Hypothalamus (tissue), 51 donors: ENCODE measurements around the gene SGCA.
A peak's percentile ranks its signal among the peaks of the same experiment; 100 is the strongest.

Experiments used
- DNase-seq, 51 donors: peaks; one replicate each; lab custom pipeline; 2025; lab: John Stamatoyannopoulos, UW

SGCA gene

GRCh38 chr17:50191359-50192143, 25.7 kb downstream of the SGCA start:
- no peak for DNase-seq

GRCh38 chr17:50192144-50192617, 26.4 kb downstream of the SGCA start:
- DNase-seq = no peak

- DNase-seq = no peak
Observed at GRCh38 chr17:50192618-50193291, 26.9 kb downstream of the SGCA start.

GRCh38 chr17:50194140-50194933, 28.5 kb downstream of the SGCA start:
- DNase-seq = no peak

- DNase-seq = no peak
Observed at GRCh38 chr17:50194934-50195865, 29.4 kb downstream of the SGCA start.

GRCh38 chr17:50196036-50196435, 30.2 kb downstream of the SGCA start:
- DNase-seq = no peak

- DNase-seq = no peak
Observed at GRCh38 chr17:50196826-50197225, 31.0 kb downstream of the SGCA start.

GRCh38 chr17:50198026-50198669, 32.3 kb downstream of the SGCA start:
- peak in 26 of 51 donors; percentile 6 to 58 (median 22) for DNase-seq

- no peak for DNase-seq
Observed at GRCh38 chr17:50199211-50199802, 33.5 kb downstream of the SGCA start.

GRCh38 chr17:50199803-50200456, 34.1 kb downstream of the SGCA start:
- DNase-seq = peak in 24 of 51 donors; percentile 15 to 78 (median 47)

GRCh38 chr17:50200457-50201275, 34.9 kb downstream of the SGCA start:
- peak in 47 of 51 donors; percentile 6 to 78 (median 54) for DNase-seq

GRCh38 chr17:50201276-50201854, 35.6 kb downstream of the SGCA start, which contains the start of gene COL1A1:
COL1A1 (minus strand) TSS chr17:50201631; CDS start chr17:50201513, 118 bp downstream.
- DNase-seq = no peak

- DNase-seq = no peak
Observed at GRCh38 chr17:50203086-50203485, 37.3 kb downstream of the SGCA start.

GRCh38 chr17:50203604-50204345, 38.0 kb downstream of the SGCA start:
- DNase-seq = no peak

- no peak for DNase-seq
Observed at GRCh38 chr17:50204431-50204830, 38.6 kb downstream of the SGCA start.
